Activated T-cell treated with anti-CD3 and anti-CD28 coated beads for 1 hour (primary cell): ENCODE measurements around the gene NFKBIB.
"Not testable (repeated sequence)": the region's sequence is repeated elsewhere in the genome, so short reads cannot be mapped to it uniquely, and the experiment has no call there.

Experiments
- DNase-seq: peaks from one replicate; pipeline ENCODE4 v3.0.0-alpha.2; 2020; ENCODE audit warnings: low read depth

NFKBIB gene

GRCh38 chr19:38875656-38876395 lies 23.9 kb upstream of the NFKBIB start:
- no peak for DNase-seq

GRCh38 chr19:38877781-38878574 lies 21.8 kb upstream of the NFKBIB start, which contains the start of gene RINL:
TSS of gene RINL (minus strand) at chr19:38878275. CDS start at chr19:38876742, 1,533 bp downstream.
- peak; percentile 58 for DNase-seq

DNA sequence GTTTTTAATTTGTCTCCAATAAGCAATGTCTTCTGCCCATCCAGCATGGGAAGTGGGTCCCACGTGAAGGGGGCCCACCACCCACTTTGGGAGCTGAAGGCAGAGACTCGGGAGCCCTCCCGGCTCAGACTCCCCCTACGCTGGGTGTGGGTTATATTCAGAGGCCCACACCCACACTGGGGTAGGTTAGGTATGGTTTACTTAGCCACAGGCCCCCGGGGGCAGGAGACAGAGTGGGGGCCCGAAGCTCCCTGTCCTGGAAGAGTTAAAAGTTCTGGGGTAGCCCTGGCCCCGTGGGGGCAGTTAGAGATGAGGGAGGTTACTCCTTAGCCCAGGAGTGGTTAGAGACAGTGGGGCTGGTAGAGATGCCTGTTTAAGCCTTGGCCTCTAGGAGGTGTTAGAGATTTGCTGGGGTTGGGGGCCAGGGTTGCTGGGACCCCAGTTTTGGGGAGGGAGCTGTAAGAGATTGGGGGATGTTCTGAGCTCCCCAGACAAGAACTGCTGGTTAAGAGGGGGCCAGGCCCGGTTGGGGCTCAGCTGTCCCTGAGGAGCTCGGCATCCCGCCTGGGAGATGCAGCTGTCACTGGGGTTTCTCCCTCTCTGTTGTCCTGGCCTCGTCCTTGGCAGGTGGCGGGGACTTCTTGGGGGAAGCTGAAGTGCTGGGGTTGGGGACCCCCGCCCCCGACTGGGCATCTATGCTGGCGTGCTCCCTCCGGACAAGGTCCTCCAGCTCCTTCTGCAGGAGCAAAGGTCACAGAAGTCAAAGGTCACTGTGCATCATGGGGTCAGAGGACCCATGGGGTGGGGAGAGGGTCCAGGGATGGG lies 21.0 kb upstream of the NFKBIB start:
- no peak for DNase-seq

GRCh38 chr19:38879400-38879751 lies 20.4 kb upstream of the NFKBIB start:
- no peak for DNase-seq

- no peak for DNase-seq
Observed at GRCh38 chr19:38880076-38880881, 19.5 kb upstream of the NFKBIB start.

DNA sequence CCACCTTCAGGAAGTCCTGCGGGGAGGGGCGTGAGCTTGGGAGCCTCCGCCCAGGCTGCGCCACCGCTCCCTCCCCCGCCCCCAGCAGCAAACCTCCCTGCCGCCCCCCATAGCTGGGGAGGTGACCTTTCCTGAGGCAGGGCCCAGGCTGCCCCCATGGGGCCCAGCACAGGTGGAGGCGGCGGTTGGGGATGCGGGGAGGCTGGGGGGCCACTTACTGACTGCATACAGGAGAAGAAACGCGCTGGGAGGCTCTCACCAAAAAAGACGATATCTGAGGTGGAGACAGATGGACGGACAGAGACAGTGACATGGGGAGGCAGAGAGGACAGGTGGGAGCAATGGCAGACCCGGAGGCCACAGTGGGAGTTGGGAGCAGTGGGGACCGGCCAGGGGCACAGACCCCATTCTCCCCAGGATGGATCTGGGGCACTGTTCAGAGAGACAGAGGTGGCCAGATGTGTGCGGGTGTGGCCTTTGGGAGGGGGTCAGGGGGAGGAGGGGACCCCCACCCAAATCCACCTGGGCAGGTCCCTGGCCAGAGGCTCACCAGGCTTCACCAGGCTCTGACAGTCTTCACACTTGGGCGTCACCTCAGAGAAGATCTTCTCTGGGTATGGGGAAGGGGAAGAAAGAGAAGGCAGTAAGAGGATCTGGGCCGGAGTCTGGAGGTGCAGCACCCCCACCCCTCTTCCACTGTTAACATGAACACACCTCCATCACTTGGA lies 18.7 kb upstream of the NFKBIB start:
- DNase-seq: no peak

DNA sequence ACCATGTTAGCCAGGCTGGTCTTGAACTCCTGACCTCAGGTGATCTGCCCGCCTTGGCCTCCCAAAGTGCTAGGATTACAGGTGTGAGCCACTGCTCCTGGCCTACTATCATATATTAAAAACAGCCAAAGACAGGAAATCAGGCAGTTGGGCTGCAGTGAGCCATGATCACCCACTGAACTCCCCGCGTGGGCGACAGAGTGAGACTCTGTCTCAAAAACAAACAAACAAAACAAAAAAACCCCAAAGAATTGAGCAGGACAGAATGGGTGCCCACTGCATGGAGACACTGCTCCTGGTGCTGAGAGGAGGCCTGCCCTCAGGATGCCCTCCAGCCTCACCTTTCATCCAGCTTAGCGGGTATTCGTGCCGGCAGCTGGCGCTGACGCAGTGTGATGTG lies 16.5 kb upstream of the NFKBIB start:
- DNase-seq: no peak

DNA sequence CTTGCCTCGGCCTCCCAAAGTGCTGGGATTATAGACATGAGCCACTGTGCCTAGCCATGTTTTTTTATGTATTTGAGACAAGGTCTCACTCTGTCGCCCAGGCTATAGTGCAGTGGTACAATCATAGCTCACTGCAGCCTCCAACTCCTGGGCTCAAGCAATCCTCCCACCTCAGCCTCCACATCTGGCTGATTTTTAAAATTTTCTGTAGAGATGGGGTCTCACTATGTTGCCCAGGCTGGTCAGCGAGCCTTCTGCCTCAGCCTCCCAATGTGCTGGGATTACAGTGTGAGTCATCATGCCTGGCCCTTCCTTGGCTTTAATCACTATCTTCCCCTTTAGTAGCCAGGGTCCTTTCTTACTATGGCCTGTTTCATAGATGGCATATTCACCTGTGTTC lies 15.1 kb upstream of the NFKBIB start:
- not testable (repeated sequence) for DNase-seq

GRCh38 chr19:38888876-38889275 lies 10.9 kb upstream of the NFKBIB start:
- DNase-seq: no peak

DNA sequence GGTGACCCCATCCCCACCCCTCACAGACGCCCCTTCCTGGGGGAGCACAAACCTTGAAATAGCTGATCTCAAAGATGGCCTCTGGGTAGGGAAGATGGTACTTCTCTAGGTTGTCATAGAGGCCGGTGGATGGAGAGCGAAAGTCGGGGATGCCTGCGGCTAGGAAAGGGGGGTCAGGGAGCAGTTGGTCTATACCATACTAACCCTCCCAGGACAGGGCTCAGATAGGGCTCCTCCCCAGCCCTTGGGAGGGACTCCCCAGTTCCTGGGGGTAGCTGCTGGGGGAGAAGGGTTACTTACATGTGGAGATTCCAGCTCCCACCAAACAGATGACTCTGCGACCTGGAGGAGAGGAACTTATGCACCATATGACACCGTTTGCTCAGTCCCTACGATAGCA lies 10.0 kb upstream of the NFKBIB start:
- no peak for DNase-seq

GRCh38 chr19:38890686-38891085 lies 9.1 kb upstream of the NFKBIB start:
- DNase-seq: no peak

GRCh38 chr19:38891771-38892170 lies 8.0 kb upstream of the NFKBIB start:
- DNase-seq: no peak

- DNase-seq: no peak
Observed at GRCh38 chr19:38892841-38893240, 6.9 kb upstream of the NFKBIB start.

DNA sequence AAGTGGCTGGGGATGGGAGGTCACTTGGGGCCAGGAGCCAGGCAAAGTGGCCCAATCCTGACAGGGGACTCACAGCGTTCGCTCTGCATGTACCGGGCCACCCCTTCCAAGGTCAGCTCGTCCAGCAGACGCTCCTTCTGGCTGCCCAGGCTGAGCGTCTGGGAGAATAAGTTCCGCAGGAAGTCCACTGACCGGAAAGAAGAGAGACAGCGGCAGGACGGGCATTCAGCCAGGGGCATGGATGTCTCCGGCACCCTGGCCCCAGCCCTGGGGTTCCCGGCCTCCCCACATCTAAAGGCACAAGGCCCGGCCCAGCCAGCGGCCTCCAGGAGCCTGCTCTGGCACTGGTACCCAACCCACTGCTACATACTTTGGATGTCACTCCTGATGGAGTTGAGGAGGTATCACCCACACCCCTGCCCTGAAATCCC lies 6.4 kb upstream of the NFKBIB start:
- DNase-seq: no peak

GRCh38 chr19:38894968-38895367 lies 4.8 kb upstream of the NFKBIB start:
- no peak for DNase-seq

- peak; percentile 7 for DNase-seq
Observed at GRCh38 chr19:38898788-38899446, 852 bp upstream of the NFKBIB start.

DNA sequence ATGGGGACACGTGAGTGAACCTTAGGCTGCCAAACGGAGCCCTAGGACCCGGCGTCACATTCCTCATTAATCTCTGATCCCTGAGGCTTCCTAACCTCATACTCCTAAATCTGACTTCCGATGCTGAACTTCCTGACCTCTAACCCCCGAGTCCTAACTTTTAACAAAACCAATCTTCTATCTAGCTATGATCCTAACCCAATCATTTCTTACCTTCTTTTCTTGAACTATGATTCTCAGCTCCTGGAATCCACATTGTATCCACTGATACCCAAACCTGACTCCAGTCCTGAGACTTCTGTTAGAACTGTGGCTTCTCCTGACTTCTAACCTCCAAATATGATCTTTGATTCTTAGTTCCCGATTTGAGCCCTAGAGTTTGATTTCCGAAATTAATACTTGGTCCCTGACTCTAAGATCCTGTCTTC lies 447 bp downstream of the NFKBIB start:
- DNase-seq: no peak

- no peak for DNase-seq
Observed at GRCh38 chr19:38900743-38901190, 998 bp downstream of the NFKBIB start.

DNA sequence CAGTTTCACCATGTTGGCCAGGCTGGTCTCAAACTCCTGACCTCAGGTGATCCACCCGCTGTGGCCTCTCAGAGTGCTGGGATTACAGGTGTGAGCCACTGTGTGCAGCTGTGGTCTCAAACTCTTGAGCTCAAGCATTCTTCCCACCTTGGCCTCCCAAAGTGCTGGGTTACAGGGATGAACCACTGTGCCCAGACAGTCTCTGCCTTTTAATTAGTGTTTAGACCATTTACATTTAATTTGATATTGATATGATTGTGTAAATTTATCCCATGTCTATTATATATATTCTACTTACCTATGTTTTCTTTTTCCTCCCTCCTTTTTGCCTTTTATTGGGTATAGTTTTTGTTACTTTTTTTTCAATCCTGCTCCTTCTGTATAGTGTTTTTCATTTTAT lies 1.9 kb downstream of the NFKBIB start:
- DNase-seq: no peak
